GM12801 (cell line): ENCODE results near the gene VSTM2B.

Experiments used
- TF ChIP-seq, protein P1 (sequence below): IDR thresholded peaks from one replicate; pipeline ENCODE4 v1.5.1; 2011; ENCODE audit warnings: control low read depth; ENCODE audit not compliant: insufficient read length; ENCODE audit errors: extremely low read depth

The VSTM2B gene

DNA sequence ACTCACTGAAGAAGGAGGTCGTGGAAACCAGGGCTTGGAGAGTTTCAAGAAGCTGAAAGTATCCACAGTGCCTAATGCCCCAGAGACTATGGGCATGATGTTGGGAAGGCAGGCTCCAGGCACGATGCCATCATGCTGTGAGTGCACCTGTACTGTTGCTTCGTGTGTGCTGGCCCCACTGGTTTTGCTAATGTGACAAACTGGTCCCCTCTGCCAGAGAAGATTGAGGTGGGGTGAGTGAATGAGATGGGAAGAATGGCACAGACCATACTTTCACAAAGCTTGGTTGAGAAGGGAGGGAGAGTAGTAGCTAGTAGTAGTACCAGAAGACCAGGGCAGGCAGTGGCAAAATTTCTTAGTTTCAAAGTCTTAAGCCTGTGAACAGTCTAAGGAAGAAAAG lies 61.3 kb downstream of the VSTM2B start:
- TF ChIP-seq, protein P1, sequence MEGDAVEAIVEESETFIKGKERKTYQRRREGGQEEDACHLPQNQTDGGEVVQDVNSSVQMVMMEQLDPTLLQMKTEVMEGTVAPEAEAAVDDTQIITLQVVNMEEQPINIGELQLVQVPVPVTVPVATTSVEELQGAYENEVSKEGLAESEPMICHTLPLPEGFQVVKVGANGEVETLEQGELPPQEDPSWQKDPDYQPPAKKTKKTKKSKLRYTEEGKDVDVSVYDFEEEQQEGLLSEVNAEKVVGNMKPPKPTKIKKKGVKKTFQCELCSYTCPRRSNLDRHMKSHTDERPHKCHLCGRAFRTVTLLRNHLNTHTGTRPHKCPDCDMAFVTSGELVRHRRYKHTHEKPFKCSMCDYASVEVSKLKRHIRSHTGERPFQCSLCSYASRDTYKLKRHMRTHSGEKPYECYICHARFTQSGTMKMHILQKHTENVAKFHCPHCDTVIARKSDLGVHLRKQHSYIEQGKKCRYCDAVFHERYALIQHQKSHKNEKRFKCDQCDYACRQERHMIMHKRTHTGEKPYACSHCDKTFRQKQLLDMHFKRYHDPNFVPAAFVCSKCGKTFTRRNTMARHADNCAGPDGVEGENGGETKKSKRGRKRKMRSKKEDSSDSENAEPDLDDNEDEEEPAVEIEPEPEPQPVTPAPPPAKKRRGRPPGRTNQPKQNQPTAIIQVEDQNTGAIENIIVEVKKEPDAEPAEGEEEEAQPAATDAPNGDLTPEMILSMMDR, result no peak

DNA sequence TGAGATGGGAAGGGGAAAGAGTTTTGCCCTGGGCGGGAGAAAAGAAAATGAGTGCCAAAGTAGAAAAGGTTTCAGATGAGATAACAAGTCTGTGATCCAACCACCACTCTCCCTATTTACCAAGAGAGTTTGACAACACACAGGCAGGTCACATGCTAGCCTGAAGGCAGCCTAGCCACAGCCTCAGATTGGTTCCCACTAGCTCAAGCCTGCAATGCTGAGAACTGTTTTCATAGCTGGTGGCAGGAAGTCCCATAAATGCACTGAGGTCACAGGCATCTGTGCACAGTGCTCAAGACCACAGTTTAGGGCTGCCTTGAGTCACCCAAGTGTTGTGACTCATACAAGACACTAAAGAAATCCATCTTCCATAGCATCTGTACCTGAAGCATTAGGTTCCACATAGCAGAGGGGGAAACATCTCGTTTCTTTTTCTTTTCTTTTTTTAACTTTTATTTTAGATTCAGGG lies 61.8 kb downstream of the VSTM2B start:
- TF ChIP-seq, protein P1, result no peak

DNA sequence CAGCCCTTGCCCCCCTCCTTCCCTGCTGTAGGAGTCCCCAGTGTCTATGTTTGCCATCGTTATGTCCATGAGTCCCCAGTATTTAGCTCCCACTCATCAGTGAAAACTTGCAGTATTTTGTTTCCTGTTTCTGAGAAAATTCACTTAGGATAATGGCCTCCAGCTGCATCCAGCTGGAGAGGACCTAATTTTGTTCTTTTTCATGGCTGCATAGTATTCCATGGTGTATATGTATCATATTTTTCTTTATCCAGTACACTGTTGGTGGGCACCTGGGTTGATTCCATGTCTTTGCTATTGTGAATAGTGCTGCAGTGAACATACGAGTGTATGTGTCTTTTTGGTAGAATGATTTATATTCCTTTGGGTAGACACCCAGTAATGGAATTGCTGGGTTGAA lies 62.3 kb downstream of the VSTM2B start:
- TF ChIP-seq, protein P1, result no peak

DNA sequence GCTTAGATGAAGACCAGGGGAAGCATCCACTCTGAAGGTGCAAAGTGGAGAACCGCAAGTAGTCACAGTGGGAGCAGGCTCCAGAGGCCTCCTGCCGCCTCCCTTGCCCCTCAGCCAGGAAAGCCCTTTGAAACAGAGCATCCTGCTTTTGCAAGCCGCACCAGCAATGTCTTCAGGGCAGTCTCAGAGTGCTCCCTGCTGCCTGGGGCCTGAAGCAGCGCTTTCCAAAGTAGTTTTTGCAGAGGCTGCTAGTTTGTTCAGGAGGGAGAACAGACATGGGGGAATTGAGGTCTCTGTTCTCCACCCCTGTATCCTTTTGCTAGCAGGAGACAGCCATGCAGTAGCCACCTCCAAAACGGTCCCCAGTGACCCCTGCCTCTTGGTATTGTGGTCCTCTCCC lies 64.5 kb downstream of the VSTM2B start:
- TF ChIP-seq, protein P1, result no peak

DNA sequence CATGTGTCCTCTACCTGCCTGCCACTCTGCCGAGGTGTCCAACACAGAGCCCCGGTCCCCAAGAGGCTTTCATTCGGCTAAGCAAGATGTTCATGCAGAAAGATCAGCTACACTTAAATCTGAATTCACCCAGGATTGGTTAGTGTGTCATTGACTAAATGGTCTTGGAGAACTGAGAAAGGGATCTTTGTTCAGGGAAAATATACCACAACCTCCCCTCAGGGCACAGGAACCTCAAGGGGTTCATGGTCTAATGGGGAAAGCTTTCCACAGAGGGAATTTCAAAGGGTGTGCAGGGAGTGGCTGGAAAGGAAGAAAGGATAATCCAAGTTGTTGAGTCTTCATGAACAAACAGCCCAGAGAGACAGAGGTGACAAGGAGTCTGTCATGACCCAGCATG lies 65.9 kb downstream of the VSTM2B start:
- TF ChIP-seq, protein P1, result no peak

DNA sequence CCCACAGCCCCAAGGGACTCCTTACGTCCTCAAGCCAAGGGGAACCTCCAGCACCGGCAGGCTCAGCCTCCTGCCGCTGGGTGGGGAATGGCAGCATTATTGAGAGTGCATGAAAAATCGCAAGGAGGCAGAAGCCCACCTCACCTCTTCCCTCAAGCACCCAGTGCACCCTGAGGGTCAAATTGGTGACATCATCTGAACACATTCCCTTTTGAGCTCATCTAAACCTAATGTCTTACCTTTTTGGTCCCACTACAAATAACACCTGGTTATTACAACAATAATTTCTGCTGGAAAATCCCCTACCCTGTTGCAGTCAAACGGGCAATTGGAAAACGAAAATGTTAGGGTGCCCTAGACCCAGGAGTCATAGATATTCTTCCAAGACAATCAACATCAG lies 68.1 kb downstream of the VSTM2B start:
- TF ChIP-seq, protein P1, result no peak

DNA sequence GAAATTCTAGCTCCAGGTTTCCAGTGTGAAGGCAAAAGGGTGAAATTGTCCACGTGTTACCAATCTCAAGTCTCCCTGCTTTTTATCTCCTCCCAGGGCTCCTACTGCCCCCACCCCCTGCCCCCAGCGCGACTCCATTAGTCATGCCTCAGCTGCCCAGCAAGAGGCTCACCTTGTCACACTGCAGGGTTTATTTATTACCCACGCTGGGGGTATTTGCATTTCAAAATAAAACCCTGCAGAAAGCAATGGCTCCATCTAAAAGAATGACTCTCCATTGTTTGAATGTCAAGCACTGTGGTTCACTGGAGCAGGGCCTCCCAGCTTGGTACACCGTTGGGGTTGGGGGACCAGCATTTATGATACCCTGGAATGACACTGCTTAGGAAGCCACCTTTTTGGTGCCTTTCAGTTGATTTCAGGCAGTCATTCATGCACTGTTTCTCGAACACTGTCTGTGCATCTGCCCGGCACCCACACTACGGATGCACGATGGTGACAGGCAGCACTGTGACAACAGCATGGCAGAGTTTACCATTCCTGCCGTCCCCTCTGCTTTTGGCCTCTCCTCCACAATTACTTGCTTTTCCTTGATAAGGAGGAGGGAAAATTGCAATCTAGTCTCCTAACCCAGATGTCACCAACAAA lies 70.4 kb downstream of the VSTM2B start:
- TF ChIP-seq, protein P1, result no peak
